Measurements from ENCODE around the gene ZP4. TPM values are rescaled to one million over a fixed set of nuclear protein-coding genes. Genes with fewer than 3 reads are reported as not detected.

ZP4 gene
- total and polyA plus RNA-seq, 2 of the 4 experiments (the other 2 are of a cell fraction) = not detected

DNA sequence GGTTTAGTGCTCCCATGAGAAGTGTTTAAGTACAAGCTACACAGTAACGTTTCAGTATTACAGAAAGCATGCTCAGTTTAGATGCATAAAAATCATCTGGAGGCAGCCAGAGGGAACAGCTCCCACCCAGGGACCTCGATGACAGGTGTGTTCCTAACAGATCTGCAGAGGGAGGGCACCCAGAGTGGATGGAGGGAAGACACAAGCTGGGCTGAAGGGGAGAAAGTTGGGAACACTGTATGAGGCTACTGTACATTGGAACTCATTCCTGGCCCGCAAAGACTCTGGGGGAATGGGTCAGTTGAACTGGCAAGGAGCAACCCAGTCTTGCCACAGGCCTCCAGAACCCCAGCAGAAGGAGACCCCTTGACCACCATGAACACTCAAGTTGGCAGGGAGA, 52.4 kb downstream of the ZP4 start:
- Histone ChIP-seq H2BK120ac (ENCODE audit: low read depth, low read length) (no peak overlapping the region), H2AK5ac (ENCODE audit: low read depth, low read length) (no peak overlapping the region), H3K27me3 (ENCODE audit: control insufficient read depth, insufficient read depth, low read length) (no peaks in the 10 kb centered on the region), H2BK20ac (ENCODE audit: low read depth, low read length) (no peak overlapping the region), H3K36me3 (ENCODE audit: control insufficient read depth, insufficient read depth, low read length) (no peaks in the 10 kb centered on the region), H4K5ac (ENCODE audit: low read depth, low read length) (no peak overlapping the region), H4K91ac (ENCODE audit: insufficient read depth, low read depth, low read length) (no peak overlapping the region), H3K79me1 (ENCODE audit: low read depth in 1 of 2, low read length in 2 of 2) (no peaks in the 10 kb centered on the region), H2AFZ (replicated peaks; ENCODE audit: low read length, poor library complexity) (no peak overlapping the region), H3K4ac (ENCODE audit: low read depth, low read length) (no peak overlapping the region), H3K23ac (ENCODE audit: low read depth, low read length) (no peak overlapping the region), H3K4me1 (ENCODE audit: control insufficient read depth, insufficient read depth, low read length) (no peaks in the 10 kb centered on the region), H4K8ac (ENCODE audit: low read depth in 2 of 2, low read length in 2 of 2) (no peak overlapping the region), H2AK9ac (replicated peaks; ENCODE audit: low read depth, low read length, poor library complexity) (no peak overlapping the region), H3K9me3 (ENCODE audit: control insufficient read depth, insufficient read depth, low read length) (peaks cover 6% of the 10 kb centered on the region; the same call in 1 of the 2 replicates), H3K27ac (ENCODE audit: insufficient read depth, low read length) (no peak overlapping the region), H4K20me1 (ENCODE audit: insufficient read depth, low read length) (no peaks in the 10 kb centered on the region), H2BK15ac (ENCODE audit: low read depth, low read length) (no peak overlapping the region), H3K18ac (ENCODE audit: low read depth, low read length) (no peak overlapping the region), H3K56ac (ENCODE audit: extremely low read depth, insufficient read depth, low read length) (no peak overlapping the region), H3K14ac (replicated peaks; ENCODE audit: low read depth, low read length) (no peak overlapping the region), H3K9ac (ENCODE audit: low read depth, low read length) (no peak overlapping the region), H3K4me3 (ENCODE audit: insufficient read depth, low read depth, low read length) (no peak overlapping the region), H2BK5ac (ENCODE audit: low read depth, low read length, poor library complexity, severe bottlenecking) (no peak overlapping the region), H3K9me1 (ENCODE audit: insufficient read depth, low read length) (no peaks in the 10 kb centered on the region), H3K4me2 (ENCODE audit: low read depth, low read length) (no peak overlapping the region)
- ATAC-seq (ENCODE audit: low read depth) (no peak), DNase-seq (no peak)
- intact Hi-C loops (cut with micrococcal nuclease) = no loop called here
- TF ChIP-seq, protein P1, sequence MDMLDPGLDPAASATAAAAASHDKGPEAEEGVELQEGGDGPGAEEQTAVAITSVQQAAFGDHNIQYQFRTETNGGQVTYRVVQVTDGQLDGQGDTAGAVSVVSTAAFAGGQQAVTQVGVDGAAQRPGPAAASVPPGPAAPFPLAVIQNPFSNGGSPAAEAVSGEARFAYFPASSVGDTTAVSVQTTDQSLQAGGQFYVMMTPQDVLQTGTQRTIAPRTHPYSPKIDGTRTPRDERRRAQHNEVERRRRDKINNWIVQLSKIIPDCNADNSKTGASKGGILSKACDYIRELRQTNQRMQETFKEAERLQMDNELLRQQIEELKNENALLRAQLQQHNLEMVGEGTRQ (IDR thresholded peaks at IDR 0.05; ENCODE audit: low read depth, low read length) = no peak
- TF ChIP-seq RAD21 (IDR thresholded peaks at IDR 0.05; ENCODE audit: low read length) (no peak), SMC3 (IDR thresholded peaks at IDR 0.05; ENCODE audit: low read depth, low read length) (no peak), BHLHE40 (IDR thresholded peaks at IDR 0.05; ENCODE audit: low read depth, low read length) (no peak), MAFK (IDR thresholded peaks at IDR 0.05; ENCODE audit: low read depth, low read length) (no peak), RFX5 (IDR thresholded peaks at IDR 0.05; ENCODE audit: low read depth, low read length) (no peak), RCOR1 (IDR thresholded peaks at IDR 0.05; ENCODE audit: insufficient replicate concordance, low read length) (no peak), CHD1 (IDR thresholded peaks at IDR 0.05; ENCODE audit: low read depth, low read length) (no peak), FOS (IDR thresholded peaks at IDR 0.05; ENCODE audit: low read depth, low read length) (no peak), MXI1 (IDR thresholded peaks at IDR 0.05; ENCODE audit: borderline replicate concordance, low read depth, low read length) (no peak), NFE2L2 (IDR thresholded peaks at IDR 0.05; ENCODE audit: low read depth, low read length) (no peak), MAZ (IDR thresholded peaks at IDR 0.05; ENCODE audit: borderline replicate concordance, low read depth, low read length) (no peak), CEBPB (IDR thresholded peaks at IDR 0.05; ENCODE audit: low read depth, low read length) (no peak), POLR2A (IDR thresholded peaks at IDR 0.05; ENCODE audit: low read depth, low read length) (no peak)
- TF ChIP-seq, protein P2, sequence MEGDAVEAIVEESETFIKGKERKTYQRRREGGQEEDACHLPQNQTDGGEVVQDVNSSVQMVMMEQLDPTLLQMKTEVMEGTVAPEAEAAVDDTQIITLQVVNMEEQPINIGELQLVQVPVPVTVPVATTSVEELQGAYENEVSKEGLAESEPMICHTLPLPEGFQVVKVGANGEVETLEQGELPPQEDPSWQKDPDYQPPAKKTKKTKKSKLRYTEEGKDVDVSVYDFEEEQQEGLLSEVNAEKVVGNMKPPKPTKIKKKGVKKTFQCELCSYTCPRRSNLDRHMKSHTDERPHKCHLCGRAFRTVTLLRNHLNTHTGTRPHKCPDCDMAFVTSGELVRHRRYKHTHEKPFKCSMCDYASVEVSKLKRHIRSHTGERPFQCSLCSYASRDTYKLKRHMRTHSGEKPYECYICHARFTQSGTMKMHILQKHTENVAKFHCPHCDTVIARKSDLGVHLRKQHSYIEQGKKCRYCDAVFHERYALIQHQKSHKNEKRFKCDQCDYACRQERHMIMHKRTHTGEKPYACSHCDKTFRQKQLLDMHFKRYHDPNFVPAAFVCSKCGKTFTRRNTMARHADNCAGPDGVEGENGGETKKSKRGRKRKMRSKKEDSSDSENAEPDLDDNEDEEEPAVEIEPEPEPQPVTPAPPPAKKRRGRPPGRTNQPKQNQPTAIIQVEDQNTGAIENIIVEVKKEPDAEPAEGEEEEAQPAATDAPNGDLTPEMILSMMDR (conservative IDR thresholded peaks at IDR 0.05; ENCODE audit: low read depth, low read length) = no peak
- TF ChIP-seq, protein P3, sequence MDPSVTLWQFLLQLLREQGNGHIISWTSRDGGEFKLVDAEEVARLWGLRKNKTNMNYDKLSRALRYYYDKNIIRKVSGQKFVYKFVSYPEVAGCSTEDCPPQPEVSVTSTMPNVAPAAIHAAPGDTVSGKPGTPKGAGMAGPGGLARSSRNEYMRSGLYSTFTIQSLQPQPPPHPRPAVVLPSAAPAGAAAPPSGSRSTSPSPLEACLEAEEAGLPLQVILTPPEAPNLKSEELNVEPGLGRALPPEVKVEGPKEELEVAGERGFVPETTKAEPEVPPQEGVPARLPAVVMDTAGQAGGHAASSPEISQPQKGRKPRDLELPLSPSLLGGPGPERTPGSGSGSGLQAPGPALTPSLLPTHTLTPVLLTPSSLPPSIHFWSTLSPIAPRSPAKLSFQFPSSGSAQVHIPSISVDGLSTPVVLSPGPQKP (IDR thresholded peaks at IDR 0.05; ENCODE audit: borderline replicate concordance, low read depth, low read length) = no peak
- no TSS peak for BruUV-seq (replicated peaks)
- CTCF ChIA-PET = interaction anchor here (2.1 kb wide), 1 partner anchor 13 kb away, joined by 5 read pairs; no protein-coding TSS in a partner anchor
- in situ Hi-C loops (cut with MboI; ENCODE audit: low sequenced_read_pairs) = no loop called here
- POLR2A ChIA-PET (ENCODE audit: unreplicated experiment) = no interaction called here
- 0% methylated on average over 1 of the region's 3 CpGs; no CpG with 5 or more reads in 1 of the 2 experiments for WGBS, 2 experiments (ENCODE audit: extremely low coverage in 2 of 2, insufficient read length in 1 of 2)
- dilution Hi-C loops (cut with HindIII; ENCODE audit: low sequenced_read_pairs, unreplicated experiment) = no loop called here

All from IMR-90 (cell line).